Anterior cingulate cortex (tissue), 58 donors: Measurements from ENCODE around the gene ADCY2.
A peak's percentile ranks its signal among the peaks of the same experiment; 100 is the strongest.

Source experiments
- DNase-seq, 58 donors: peaks; one replicate each; lab custom pipeline; 2025; lab: John Stamatoyannopoulos, UW

Gene ADCY2

DNA sequence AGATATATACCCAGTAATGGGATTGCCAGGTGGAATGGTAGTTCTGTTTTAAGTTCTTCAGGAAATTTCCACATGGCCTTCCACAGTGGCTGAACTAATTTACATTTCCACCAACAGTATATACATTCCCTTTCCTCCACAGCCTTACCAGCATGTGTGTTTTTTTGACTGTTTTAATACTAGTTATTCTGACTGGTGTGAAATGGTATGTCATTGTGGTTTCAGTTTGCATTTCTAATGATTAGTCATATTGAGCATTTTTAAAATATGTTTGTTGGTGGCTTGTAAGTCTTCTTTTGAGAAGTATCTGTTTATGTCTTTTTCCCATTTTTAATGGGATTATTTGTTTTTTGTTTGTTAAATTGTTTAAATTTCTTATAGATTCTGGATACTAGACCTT, 246.1 kb downstream of the ADCY2 start:
- no peak for DNase-seq

DNA sequence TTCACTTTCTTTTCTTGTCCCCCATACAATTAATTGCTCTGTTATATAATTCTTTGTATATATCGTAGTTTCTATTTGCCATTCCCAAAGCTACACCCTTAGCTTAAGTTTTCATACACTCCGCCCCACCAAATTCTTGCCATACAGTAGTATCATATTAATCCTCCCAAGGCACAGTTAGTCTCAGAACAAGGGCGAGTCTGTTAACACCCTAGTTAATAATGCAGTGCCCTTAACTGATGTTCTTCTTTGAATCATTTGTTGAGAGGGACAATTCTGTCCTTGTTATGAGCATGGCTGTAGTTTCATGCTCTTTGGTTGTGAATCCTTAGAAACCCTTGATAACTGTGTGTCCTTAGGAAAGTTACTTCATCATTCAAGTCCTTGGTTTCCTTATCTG, 248.8 kb downstream of the ADCY2 start:
- no peak for DNase-seq

DNA sequence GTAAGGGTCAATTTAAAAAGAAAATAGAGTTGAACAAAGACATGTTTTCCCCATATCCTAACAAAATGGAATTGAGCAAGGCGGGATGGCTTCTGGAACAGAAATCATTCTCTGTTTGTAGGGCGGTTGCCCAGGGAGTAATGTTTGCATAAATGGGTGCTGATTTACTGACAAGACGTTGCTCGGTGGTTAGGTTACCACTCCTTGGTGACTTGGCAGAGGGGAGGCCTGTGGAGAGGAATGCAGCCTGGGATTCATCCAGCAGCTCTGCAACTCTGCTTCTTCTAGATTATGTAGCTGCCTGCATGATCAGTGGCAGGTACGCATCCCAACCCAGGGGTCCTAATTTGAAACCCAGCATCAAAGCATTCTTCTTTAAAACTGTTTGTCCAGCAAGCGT, 254.8 kb downstream of the ADCY2 start:
- peak in 18 of 58 donors; percentile 8 to 68 (median 35) for DNase-seq

DNA sequence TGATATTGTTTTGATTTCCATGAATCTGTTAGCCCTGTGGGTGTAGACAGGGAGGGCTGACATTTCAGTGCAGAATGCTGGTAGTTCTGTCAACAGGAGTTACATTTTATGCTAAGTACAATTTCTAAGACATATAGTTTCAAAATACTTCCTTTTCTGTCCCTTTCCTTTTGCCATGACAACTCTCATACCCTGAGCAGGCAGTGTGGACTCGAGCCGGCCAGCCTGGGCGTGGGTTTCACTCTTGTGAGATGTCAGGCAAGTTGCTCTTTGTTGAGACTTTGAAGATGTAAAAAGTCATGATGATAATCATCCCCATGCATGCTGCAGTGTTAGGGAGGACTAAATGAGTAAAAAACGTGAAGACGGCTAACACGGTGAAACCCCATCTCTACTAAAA, 257.1 kb downstream of the ADCY2 start:
- DNase-seq: no peak

DNA sequence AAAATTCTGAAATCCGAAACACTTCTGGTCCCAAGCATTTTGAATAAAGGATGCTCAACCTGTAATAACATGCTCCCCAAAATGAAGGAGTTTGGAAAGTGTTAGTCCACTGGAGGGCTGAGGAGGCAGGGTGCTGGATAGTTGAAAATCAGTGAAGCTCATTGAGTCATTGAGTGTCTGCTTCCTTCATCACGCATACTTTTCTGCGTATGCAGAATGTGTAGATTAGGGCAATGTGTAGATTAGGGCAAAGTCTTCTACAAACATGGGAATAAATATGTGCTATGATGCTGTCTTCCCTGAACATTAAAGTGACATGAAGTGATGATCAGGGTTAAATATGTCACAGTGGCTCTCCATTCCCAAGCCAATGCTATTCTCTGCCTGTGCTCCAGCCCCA, 261.2 kb downstream of the ADCY2 start:
- no peak for DNase-seq

DNA sequence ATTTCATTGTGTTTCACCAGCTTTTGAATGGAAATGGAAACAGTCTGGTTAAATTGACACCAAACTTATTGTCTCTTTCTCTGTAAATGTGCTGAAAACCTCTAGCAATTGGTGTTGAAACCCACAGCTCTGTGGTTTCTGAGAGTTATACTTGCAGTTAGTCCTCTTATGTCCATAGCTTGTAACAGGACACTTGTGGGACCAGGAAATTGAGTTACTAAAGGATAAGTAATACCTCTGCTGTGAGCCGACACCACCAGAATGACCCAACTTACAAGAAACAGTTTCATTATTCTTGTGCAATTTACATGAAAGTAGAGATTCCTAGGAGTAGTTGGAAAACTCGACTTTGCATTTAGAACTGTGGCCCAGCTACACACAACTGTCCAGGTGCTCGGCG, 263.5 kb downstream of the ADCY2 start:
- no peak for DNase-seq

DNA sequence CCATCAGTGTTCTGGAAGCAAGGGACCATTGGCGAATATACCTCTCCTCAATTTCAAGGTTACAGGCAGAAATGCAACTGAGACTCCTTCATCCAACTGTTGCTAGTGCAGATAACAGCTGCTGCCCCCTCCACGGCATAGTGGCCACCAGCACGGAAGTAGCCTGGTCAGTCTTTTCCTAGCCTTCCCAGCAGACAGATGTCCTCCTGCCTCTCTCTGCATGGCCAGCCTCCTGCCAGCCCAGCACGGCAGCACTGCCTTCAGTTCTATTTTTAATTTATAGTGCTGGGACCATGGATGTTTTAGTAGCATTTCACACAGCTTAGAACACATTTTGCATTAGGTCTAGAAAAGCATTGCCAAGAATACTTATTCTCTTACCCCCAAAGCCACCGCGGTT, 266.4 kb downstream of the ADCY2 start:
- DNase-seq: no peak

DNA sequence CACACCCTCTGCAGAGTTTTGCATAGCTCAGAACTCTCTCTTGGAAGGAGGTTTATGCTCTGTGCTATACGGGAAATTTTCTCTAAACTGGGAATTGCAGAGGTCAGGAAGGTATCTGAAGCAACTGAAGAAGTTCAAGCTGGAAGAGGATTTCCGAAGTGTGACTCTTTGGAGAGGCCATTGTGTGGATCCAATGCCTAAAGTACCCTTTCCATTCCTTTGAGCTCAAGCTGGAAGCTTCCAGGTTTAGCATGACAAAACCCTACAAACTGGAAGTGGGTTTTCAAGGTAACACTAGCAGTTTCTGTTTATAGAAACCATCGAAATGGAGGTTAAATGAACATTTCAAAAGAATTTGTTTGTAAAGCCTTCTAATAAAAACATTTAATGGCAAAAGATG, 267.9 kb downstream of the ADCY2 start:
- DNase-seq: no peak

DNA sequence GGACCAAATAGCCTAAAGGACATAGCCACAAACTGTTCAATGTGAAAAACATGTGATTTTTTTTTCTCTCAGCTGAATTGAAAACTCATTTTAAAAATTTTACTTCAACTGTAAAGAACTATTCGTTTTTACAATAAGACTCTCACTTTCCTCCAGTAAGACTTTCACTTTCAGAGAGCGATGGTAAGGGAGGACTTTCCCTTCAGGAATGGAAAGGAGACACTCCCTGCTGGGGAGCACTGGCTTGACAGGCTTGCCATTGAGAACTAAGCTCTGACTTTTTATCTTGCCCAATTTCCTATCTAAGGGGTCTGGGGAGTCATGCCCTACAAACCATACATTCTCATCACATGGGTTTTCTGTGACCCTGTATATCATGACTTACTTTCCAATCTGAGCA, 268.3 kb downstream of the ADCY2 start:
- no peak for DNase-seq

DNA sequence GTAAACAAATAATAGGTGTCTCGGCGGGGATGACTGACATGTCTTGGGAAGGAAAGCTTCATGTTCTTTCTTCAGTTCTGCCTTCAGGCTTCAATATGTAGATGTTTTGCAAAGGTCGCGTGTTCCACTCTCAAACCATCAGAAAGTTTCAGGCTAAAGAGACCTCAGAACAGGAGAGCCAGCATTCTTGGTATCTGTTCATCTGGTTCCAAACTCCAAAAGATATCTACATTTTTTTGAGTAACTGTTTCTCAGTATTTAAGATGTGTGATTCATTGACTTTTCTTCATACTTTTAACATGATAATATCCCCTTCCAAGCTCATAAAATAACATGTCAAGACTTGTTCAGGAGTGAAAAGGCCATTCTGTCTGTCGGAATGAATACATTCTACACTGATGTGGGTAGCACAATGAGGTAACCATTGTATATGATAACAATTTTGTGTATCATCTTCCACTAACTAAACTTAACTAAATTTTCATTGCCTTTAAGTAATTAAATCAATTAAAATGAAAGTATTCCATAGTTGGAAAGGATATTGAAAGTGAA, 271.4 kb downstream of the ADCY2 start:
- DNase-seq: no peak

DNA sequence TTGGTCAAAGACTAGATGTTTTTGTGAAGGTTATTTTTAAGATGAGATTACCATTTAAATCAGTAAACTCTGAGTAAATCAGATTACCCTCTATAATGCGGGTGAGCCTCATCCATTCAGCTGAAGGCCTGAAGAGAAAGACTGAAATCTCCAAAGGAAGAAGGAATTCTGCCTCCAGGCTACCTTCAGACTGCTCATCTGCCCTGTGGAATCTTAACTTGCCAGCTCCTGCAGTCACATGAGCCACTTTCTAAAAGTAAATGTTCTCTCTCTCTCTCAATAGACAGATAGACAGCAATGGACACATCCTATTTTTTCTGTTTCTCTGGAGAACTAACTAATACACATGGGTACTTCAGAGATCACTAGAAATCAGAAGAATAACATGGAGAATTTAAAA, 272.2 kb downstream of the ADCY2 start:
- DNase-seq: no peak

DNA sequence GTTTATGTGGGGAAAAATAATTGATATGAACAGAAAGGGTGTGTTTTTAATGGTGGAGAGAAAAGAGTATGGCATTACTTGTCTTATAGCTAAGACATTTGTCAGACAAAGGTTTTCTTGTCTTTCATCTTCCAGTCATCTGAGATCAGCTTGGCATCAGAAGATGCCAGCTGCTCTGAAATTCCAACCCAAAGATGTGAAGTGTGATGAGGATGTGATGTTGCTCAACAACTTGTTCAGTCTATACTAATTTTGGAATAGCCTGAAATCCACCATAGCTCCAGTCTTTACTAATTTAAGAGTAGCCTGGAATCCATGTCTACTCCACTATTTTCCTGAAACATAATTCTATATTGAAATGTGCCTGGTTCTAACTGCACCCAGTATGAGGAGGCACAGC, 272.7 kb downstream of the ADCY2 start:
- DNase-seq: no peak

DNA sequence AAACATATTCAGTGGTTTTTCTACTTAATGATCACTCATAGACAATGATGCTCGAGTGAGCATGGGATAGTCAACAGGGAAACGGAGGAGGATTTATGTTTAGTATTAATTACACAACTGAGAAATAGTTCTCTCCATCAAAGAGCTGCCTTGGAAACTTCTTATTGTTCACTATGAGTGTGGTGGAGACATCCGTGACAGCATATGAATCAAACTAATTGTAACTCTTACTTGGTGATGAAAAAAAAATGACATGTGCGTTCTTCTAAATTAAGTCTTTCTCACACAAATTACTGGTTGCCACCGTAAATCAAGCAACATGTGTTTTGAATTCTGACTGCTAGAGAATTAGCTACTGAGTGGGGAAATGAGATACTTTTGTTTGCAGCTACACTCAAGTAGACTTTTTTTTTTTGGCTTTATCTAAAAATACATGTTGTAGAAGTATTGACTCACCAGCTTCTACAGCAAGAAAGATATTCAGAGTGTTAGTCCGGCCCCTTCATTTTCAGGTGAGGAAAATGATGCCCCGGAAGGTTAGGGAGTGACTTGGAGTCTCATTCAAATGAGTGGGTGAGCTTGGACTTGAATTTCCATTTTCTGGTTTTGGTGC, 275.5 kb downstream of the ADCY2 start:
- DNase-seq: no peak

DNA sequence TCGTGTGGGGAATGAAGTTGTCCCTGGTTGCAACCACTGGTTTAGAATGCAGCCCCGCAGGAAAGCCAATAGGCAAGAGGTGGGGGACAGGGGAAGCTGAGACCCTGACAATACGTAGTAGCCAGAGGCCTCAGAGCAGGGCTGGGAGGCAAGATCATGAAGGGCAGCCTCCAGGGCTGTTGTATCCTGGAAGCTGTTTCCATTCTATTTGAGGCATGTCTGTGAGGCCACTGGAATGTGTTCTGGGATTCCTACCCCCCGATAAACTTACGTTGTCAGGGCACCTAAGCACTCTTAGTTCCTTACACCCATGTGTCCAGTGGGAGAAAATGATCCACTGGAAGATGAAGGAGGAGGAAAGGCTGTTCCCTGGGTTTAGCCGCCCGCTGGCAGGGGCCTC, 277.7 kb downstream of the ADCY2 start:
- no peak for DNase-seq

DNA sequence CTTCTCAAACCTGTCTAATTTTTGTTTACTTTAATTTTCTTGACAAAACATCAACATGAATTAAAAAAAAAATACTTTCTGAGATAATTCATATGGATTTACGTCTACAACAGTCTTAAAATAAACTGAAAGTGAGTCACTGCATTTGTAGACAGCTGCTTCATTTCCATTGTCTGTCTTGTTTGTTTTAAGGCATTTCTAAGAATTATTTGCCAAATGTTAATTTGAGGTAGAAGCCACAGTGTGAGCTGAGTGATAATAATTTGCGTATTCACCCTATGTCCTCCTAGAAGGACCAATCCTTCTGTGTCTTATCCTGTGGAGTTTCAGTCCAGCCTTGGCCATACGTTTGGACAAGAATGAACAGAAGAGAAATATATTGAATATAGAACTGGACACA, 280.5 kb downstream of the ADCY2 start:
- DNase-seq: no peak

DNA sequence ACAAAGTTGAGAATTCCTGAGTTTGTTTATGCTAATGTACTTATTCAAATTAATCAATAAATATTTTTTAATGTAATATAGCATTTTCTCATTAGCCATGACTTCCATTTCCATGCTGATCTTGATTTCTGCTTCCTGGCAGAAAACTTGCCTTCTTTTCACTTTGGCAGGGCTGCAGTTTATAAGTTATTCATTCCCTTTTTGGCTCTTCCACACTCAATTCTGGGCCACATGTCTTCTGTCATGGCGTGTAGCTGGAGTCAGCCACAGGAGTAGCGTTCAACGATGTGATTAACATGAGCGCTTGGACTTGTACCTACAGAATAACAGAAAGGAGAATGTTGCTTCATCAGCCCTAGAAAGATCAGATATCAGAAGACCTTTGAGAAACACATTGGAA, 282.1 kb downstream of the ADCY2 start:
- peak in 2 of 58 donors; percentile 23 to 26 for DNase-seq

DNA sequence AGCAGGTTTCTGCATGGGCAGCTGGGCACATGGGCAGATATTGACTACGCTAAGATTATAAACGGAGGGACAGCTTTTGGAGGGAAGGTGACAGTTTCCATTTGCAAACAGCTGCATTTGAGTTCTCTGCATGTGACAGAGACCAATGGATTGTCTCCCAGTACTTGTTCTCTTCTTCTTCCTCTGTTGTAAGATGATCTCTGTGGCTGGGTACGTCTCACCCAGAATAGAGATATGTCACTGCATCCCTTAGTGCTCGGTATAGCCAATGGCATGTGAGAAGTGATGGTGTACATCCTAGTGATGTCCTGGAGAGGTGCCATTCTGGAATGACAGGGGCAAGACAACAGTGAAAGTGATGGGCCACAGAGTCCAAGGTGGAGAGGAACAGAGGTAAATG, 283.7 kb downstream of the ADCY2 start:
- DNase-seq: no peak

DNA sequence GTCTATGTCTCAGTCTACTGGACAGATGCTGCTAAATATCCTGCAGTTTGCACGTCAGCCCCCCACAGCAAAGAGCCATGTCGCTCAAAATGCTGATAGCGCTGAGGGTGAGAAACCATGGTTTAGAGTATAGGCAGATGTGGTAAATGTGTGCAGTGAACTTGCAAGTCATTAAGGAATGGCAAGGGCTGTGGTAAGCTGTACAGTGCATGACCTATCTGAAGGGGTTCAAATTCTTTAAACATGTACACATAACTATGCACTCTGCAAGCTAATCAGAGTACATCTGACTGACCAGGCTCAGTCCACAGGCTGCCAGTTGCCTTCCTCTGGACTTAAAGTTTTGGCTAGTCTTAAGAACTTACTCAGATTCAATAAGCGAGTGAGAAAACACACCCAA, 284.3 kb downstream of the ADCY2 start:
- no peak for DNase-seq

DNA sequence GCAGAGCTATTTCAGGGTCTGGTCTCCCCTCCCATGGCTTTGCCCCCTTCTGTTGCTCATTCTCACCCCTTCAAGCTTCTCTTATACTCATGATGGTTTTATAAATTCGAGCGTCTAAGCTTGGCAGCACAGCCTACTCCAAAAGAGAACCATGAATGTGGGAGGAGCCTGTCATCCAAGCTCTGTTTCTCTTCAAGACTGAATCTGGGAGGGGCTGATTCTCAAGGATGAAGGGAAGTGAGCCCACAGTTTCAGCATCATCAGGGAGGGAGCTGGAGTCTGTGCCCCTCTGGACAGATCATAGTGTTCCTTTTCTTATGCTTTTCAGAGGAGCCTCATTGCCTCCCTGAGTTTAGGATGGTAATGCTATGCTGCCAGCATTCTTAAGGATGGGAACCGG, 286.4 kb downstream of the ADCY2 start:
- DNase-seq: no peak

DNA sequence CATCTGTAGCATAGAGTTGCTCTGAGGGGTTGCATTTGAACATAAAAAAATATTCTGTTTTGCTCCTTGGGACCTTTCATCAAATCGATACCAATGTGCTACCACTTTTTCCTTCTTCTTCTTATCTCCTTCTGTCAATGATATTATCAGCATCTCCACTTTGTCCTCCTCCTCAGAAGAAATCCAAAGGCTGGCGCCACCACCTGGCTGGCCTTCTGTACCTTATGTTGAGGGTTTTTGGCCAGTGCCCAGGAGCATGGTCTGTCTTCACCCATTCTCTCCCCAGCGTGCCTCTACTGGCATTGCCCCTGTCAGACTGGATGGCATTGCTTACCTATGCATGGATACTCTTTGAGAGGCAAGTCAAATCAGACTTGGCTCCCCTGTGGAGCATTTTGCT, 287.8 kb downstream of the ADCY2 start:
- no peak for DNase-seq

DNA sequence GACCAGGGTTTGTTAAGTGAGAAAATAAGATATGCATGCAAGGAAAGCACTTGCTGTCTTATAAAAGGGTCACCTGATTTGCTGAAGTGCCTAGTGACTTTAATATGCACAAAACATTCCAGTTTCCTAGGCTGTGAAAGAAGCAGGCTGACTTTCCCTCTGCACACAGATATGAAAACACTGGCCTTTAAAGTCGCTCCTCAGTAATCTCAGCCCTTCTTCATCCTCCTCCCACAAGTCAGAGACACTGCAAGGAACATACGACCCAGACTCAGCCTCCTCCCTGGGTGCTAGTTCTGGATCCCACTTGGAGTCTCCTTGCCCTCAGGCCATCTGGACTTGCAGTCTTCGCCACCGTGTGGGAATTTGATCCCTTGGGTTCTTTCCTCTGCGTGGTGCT, 288.9 kb downstream of the ADCY2 start:
- DNase-seq: no peak

DNA sequence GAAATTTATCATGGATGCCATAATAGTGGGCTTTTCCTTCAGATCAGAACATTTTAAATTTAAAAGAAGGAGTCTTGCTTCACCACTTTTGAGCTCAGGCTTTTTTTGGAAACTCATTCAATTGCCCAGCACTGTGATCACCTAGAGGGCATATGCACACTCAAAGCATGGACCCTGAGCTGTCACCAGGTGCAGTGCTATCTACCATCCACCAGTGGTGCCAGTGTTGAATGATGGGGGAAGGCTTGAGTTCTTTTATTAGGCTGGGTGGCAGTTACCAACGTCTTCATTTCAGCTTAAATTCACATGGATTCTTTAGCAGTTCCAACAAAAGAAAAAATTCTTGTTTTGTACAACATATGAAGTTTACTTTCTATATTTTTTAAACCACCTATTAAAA, 290.9 kb downstream of the ADCY2 start:
- no peak for DNase-seq

DNA sequence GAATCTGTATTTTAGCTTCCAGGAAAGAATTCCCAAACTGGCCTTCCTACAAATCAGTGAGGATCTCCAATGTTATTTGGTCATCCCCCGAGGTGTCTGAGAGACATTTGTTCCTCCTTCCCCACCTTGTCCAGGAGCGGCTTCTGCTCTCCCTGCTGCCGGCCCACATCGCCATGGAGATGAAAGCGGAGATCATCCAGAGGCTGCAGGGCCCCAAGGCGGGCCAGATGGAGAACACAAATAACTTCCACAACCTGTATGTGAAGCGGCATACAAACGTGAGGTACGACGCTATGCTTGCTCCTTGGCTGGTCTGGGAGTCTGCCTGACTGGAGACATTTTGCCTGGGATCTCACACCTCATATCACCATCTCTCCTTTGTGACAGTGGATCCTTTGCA, 294.6 kb downstream of the ADCY2 start:
- DNase-seq: no peak
